ENCODE data around the gene OVOL3. TPM values are rescaled to one million over a fixed set of nuclear protein-coding genes. Genes with fewer than 3 reads are reported as not detected.

OVOL3 gene
- total and polyA plus RNA-seq, 4 donors: not detected

DNA sequence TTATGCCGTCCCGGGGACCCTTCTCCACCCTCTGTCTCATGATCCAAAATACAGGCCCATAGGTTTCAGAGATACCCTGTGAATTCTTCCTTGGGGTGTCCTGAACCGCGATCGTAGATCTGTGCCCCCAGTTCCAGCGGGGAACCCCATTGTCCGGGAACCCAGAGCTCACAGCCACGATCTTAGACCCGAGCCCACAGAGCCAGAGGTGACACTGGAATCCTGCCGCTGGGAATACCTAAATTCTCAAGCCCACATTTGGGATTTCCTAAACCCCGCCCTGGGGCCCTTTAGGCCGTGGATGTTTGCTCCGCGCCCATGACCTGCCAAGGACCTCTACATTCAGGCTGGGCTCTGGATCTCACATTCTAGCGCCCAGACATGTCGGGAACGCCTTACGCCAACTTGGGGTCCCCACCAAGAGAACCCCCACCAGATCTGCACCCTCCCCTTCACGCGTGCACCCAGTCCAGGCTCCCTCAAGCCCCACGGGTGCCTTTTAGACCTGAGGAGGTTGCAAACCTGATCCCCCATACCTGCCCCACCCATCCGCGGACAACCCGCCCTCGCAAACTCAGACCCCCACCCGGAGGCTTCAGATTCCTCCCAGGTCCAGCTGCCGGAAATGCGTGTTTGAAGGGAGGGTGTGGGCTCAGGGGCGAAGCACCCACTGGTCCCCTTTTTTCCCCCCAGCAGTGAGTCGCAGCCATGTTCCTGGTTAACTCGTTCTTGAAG lies 29.5 kb downstream of the OVOL3 start:
- TF ChIP-seq, protein P1, sequence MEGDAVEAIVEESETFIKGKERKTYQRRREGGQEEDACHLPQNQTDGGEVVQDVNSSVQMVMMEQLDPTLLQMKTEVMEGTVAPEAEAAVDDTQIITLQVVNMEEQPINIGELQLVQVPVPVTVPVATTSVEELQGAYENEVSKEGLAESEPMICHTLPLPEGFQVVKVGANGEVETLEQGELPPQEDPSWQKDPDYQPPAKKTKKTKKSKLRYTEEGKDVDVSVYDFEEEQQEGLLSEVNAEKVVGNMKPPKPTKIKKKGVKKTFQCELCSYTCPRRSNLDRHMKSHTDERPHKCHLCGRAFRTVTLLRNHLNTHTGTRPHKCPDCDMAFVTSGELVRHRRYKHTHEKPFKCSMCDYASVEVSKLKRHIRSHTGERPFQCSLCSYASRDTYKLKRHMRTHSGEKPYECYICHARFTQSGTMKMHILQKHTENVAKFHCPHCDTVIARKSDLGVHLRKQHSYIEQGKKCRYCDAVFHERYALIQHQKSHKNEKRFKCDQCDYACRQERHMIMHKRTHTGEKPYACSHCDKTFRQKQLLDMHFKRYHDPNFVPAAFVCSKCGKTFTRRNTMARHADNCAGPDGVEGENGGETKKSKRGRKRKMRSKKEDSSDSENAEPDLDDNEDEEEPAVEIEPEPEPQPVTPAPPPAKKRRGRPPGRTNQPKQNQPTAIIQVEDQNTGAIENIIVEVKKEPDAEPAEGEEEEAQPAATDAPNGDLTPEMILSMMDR (IDR thresholded peaks at IDR 0.05; ENCODE audit: low read depth, low read length, missing input control): peak; percentile 2
- TF ChIP-seq FOXA1 (IDR thresholded peaks at IDR 0.05) (no peak), RXRA (IDR thresholded peaks at IDR 0.05) (peak in 1 of 2 donors; percentile 10)
- TF ChIP-seq, protein P2, sequence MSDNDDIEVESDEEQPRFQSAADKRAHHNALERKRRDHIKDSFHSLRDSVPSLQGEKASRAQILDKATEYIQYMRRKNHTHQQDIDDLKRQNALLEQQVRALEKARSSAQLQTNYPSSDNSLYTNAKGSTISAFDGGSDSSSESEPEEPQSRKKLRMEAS (IDR thresholded peaks at IDR 0.05): no peak
- no peaks in the 10 kb centered on the region for H3K27me3 ChIP-seq (ENCODE audit: control insufficient read depth in 4 of 4, insufficient read depth in 4 of 4, low read length in 3 of 4)
- H3K9ac ChIP-seq (ENCODE audit: low read depth in 1 of 2, low read length in 2 of 2): peak overlapping the region; percentile 98 to 100
- WGBS: under 1% methylated on average over 31 of the region's 31 CpGs
- H3K4me3 ChIP-seq (ENCODE audit: low read depth in 1 of 3, low read length in 3 of 3): peak overlapping the region; percentile 92 to 98 (median 93)
- peaks cover 6 to 21% (median 14%) of the 10 kb centered on the region in 4 donors for H3K36me3 ChIP-seq (ENCODE audit: control insufficient read depth in 4 of 4, insufficient read depth in 3 of 4, low read depth in 1 of 4, low read length in 3 of 4)
- H3K4me1 ChIP-seq (ENCODE audit: control insufficient read depth in 4 of 4, insufficient read depth in 4 of 4, low read length in 3 of 4): peaks cover 4 to 14% (median 8%) of the 10 kb centered on the region in 4 donors
- no peaks in the 10 kb centered on the region for H3K9me3 ChIP-seq (ENCODE audit: control insufficient read depth in 4 of 4, low read length in 3 of 4)
- peak overlapping the region; percentile 98 to 99 for H3K27ac ChIP-seq (ENCODE audit: low read depth in 1 of 2, low read length in 2 of 2)
- DNase-seq (ENCODE audit: low spot score): peak; percentile 64

DNA sequence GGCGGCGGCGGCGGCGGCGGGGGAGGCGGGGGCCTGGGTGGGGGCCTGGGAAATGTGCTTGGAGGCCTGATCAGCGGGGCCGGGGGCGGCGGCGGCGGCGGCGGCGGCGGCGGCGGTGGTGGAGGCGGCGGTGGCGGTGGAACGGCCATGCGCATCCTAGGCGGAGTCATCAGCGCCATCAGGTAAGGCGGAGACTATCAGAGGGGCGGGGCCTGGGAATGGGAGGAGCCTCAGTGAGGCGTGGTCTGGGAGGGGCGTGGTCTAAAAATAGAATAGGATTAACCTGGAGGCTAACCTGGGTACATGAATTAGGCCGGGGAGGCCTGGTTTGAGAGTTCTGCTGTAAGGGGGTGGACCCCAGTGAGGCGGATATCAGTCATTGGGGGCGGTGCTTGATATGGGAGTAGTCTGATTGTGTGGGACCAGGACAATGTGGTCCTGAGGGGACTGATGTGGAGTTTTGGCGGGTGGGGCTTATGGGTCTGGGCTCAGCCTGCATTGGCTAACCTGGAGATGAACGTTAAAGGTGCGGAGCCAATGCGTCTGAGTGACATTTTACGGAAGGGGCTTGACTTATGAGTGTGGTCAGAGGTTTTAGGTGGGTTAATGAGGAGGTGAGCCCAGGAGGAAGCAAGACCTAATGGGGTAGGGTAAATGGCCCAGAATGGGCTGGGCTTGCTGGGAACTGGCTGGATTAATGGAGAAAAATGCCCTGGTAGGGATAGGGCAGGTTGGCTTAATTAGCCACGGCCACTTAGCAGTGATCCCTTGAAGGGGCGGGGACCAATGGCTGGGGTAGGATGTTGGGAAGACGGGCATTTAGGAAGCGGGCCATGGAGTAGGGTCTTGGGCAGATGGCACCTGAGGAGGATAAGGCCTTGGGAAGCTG lies 30.3 kb downstream of the OVOL3 start:
- H3K9ac ChIP-seq (ENCODE audit: low read depth in 1 of 2, low read length in 2 of 2): no peak overlapping the region
- H3K4me3 ChIP-seq (ENCODE audit: low read depth in 1 of 3, low read length in 3 of 3): peak overlapping the region in 2 of 3 donors; percentile 93 to 98
- peaks cover 4 to 14% (median 8%) of the 10 kb centered on the region in 4 donors for H3K4me1 ChIP-seq (ENCODE audit: control insufficient read depth in 4 of 4, insufficient read depth in 4 of 4, low read length in 3 of 4)
- TF ChIP-seq YY1 (IDR thresholded peaks at IDR 0.05) (peak; percentile 88), SP1 (IDR thresholded peaks at IDR 0.05) (peak; percentile 14), JUND (IDR thresholded peaks at IDR 0.05) (no peak)
- no peaks in the 10 kb centered on the region for H3K9me3 ChIP-seq (ENCODE audit: control insufficient read depth in 4 of 4, low read length in 3 of 4)
- WGBS: 24% methylated on average over 42 of the region's 42 CpGs
- H3K36me3 ChIP-seq (ENCODE audit: control insufficient read depth in 4 of 4, insufficient read depth in 3 of 4, low read depth in 1 of 4, low read length in 3 of 4): peaks cover 13 to 29% (median 22%) of the 10 kb centered on the region in 4 donors
- no peaks in the 10 kb centered on the region for H3K27me3 ChIP-seq (ENCODE audit: control insufficient read depth in 4 of 4, insufficient read depth in 4 of 4, low read length in 3 of 4)
- peak overlapping the region; percentile 98 to 99 for H3K27ac ChIP-seq (ENCODE audit: low read depth in 1 of 2, low read length in 2 of 2)
- DNase-seq (ENCODE audit: low spot score): peak; percentile 93

DNA sequence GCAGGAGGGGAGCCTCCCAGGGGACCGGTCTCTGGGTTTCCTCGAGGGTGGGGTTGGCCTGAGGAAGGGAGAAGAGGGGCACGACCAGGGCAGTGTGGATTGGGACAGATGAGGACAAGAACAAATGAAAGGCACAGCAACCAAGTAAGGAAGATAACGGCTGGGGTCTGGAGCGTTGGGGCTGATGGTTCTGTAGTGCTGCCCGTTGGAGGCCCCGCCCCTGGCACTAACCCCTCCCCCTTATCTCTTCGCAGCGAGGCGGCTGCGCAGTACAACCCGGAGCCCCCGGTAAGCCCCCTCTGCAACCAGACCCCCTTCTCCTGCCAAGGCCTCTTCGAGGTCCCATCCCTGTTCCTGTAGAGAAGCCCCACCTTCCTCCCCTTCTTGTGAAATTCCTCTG lies 31.1 kb downstream of the OVOL3 start:
- H3K36me3 ChIP-seq (ENCODE audit: control insufficient read depth in 4 of 4, insufficient read depth in 3 of 4, low read depth in 1 of 4, low read length in 3 of 4): peaks cover 16 to 37% (median 30%) of the 10 kb centered on the region in 4 donors
- H3K9ac ChIP-seq (ENCODE audit: low read depth in 1 of 2, low read length in 2 of 2): no peak overlapping the region
- TF ChIP-seq EGR1 (IDR thresholded peaks at IDR 0.05; ENCODE audit: low read depth in 2 of 2): no peak
- TF ChIP-seq, protein P2 (IDR thresholded peaks at IDR 0.05): no peak
- TF ChIP-seq JUND (IDR thresholded peaks at IDR 0.05): no peak
- TF ChIP-seq RAD21 (IDR thresholded peaks at IDR 0.05): no peak
- TF ChIP-seq HNF4A (conservative IDR thresholded peaks at IDR 0.05): no peak
- no peak for TF ChIP-seq TAF1 (conservative IDR thresholded peaks at IDR 0.05)
- TF ChIP-seq, protein P3, sequence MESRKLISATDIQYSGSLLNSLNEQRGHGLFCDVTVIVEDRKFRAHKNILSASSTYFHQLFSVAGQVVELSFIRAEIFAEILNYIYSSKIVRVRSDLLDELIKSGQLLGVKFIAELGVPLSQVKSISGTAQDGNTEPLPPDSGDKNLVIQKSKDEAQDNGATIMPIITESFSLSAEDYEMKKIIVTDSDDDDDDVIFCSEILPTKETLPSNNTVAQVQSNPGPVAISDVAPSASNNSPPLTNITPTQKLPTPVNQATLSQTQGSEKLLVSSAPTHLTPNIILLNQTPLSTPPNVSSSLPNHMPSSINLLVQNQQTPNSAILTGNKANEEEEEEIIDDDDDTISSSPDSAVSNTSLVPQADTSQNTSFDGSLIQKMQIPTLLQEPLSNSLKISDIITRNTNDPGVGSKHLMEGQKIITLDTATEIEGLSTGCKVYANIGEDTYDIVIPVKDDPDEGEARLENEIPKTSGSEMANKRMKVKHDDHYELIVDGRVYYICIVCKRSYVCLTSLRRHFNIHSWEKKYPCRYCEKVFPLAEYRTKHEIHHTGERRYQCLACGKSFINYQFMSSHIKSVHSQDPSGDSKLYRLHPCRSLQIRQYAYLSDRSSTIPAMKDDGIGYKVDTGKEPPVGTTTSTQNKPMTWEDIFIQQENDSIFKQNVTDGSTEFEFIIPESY (IDR thresholded peaks at IDR 0.05): no peak
- TF ChIP-seq GABPA (IDR thresholded peaks at IDR 0.05 in 1 of 2, conservative IDR thresholded peaks at IDR 0.05 in 1 of 2): no peak
- no peak for TF ChIP-seq YY1 (IDR thresholded peaks at IDR 0.05)
- no peak for TF ChIP-seq HNF4G (IDR thresholded peaks at IDR 0.05)
- no peak for TF ChIP-seq FOXA2 (IDR thresholded peaks at IDR 0.05)
- no peak for TF ChIP-seq RXRA (IDR thresholded peaks at IDR 0.05)
- TF ChIP-seq NR2F2 (IDR thresholded peaks at IDR 0.05): no peak
- 97% methylated on average over 14 of the region's 14 CpGs for WGBS
- no peak overlapping the region for H3K27ac ChIP-seq (ENCODE audit: low read depth in 1 of 2, low read length in 2 of 2)
- no peak for DNase-seq (ENCODE audit: low spot score)
- no peaks in the 10 kb centered on the region for H3K9me3 ChIP-seq (ENCODE audit: control insufficient read depth in 4 of 4, low read length in 3 of 4)
- H3K4me1 ChIP-seq (ENCODE audit: control insufficient read depth in 4 of 4, insufficient read depth in 4 of 4, low read length in 3 of 4): peaks cover 4 to 14% (median 8%) of the 10 kb centered on the region in 4 donors
- no peaks in the 10 kb centered on the region for H3K27me3 ChIP-seq (ENCODE audit: control insufficient read depth in 4 of 4, insufficient read depth in 4 of 4, low read length in 3 of 4)
- H3K4me3 ChIP-seq (ENCODE audit: low read depth in 1 of 3, low read length in 3 of 3): no peak overlapping the region
